Raji (cell line): ENCODE results near the gene CARD11.

ENCODE experiments used
- POLR2A ChIP-seq: IDR thresholded peaks from 2 replicates; pipeline ENCODE4 v1.6.1; 2011; ENCODE audit warnings: low read depth, low read length, control low read depth; ENCODE audit not compliant: insufficient read depth

CARD11 gene

GRCh38 chr7:2968176-2968575 is 75.5 kb downstream of the CARD11 start:
- TF ChIP-seq POLR2A = no peak

GRCh38 chr7:2967705-2968104 is 76.0 kb downstream of the CARD11 start:
- TF ChIP-seq POLR2A = no peak

- TF ChIP-seq POLR2A = no peak
These were observed 76.4 kb downstream of the CARD11 start for GRCh38 chr7:2967253-2967652.

- no peak for TF ChIP-seq POLR2A
These were observed 77.1 kb downstream of the CARD11 start for GRCh38 chr7:2966466-2967078.

- TF ChIP-seq POLR2A = no peak
These were observed 77.9 kb downstream of the CARD11 start for GRCh38 chr7:2965745-2966270.

GRCh38 chr7:2965301-2965700 is 78.4 kb downstream of the CARD11 start:
- no peak for TF ChIP-seq POLR2A

GRCh38 chr7:2964208-2964607 is 79.5 kb downstream of the CARD11 start:
- TF ChIP-seq POLR2A = no peak

- TF ChIP-seq POLR2A = no peak
These were observed 80.8 kb downstream of the CARD11 start for GRCh38 chr7:2962865-2963264.

- TF ChIP-seq POLR2A = no peak
These were observed 83.7 kb downstream of the CARD11 start for GRCh38 chr7:2959828-2960599.

- TF ChIP-seq POLR2A = no peak
These were observed 84.5 kb downstream of the CARD11 start for GRCh38 chr7:2959103-2959680.

GRCh38 chr7:2958416-2959102 is 85.1 kb downstream of the CARD11 start:
- TF ChIP-seq POLR2A = no peak

- TF ChIP-seq POLR2A = no peak
These were observed 86.9 kb downstream of the CARD11 start for GRCh38 chr7:2956526-2957368.

- TF ChIP-seq POLR2A = no peak
These were observed 87.6 kb downstream of the CARD11 start for GRCh38 chr7:2956076-2956475.

- TF ChIP-seq POLR2A = no peak
These were observed 88.4 kb downstream of the CARD11 start for GRCh38 chr7:2955269-2955668.
